Measurements from ENCODE around the gene DCTN1.

Gene DCTN1

GRCh38 chr2:74371421-74371820 is 8.7 kb downstream of the DCTN1 start:
- Histone ChIP-seq H3K4me3 (IDR thresholded peaks at IDR 0.05; ENCODE audit: insufficient read depth, low read depth, low read length) (no peak overlapping the region), H3K36me3 (ENCODE audit: insufficient read depth) (peaks cover 8% of the 10 kb centered on the region; the same call in 1 of the 2 replicates), H2AFZ (ENCODE audit: low read depth) (no peak overlapping the region), H3K9ac (no peak overlapping the region), H3K4me2 (no peak overlapping the region), H3K27ac (no peak overlapping the region), H3K27me3 (ENCODE audit: insufficient read depth, low read depth) (no peaks in the 10 kb centered on the region), H3K4me1 (ENCODE audit: low read depth, poor library complexity, severe bottlenecking) (no peaks in the 10 kb centered on the region), H4K20me1 (ENCODE audit: insufficient read depth) (no peaks in the 10 kb centered on the region), H3K79me2 (ENCODE audit: insufficient read depth, low read depth) (no peaks in the 10 kb centered on the region)
- TF ChIP-seq CTCF (conservative IDR thresholded peaks at IDR 0.05; ENCODE audit: low read depth, low read length): no peak

- Histone ChIP-seq H2AFZ (ENCODE audit: low read depth) (no peak overlapping the region), H3K79me2 (ENCODE audit: insufficient read depth, low read depth) (no peaks in the 10 kb centered on the region), H3K36me3 (ENCODE audit: insufficient read depth) (peaks cover 8% of the 10 kb centered on the region; the same call in 1 of the 2 replicates), H3K4me3 (IDR thresholded peaks at IDR 0.05; ENCODE audit: insufficient read depth, low read depth, low read length) (no peak overlapping the region), H3K4me2 (no peak overlapping the region), H3K9ac (no peak overlapping the region), H3K27ac (no peak overlapping the region), H3K4me1 (ENCODE audit: low read depth, poor library complexity, severe bottlenecking) (no peaks in the 10 kb centered on the region), H4K20me1 (ENCODE audit: insufficient read depth) (no peaks in the 10 kb centered on the region), H3K27me3 (ENCODE audit: insufficient read depth, low read depth) (no peaks in the 10 kb centered on the region)
- no peak for TF ChIP-seq CTCF (conservative IDR thresholded peaks at IDR 0.05; ENCODE audit: low read depth, low read length)
Measured at GRCh38 chr2:74369976-74370375, 10.1 kb downstream of the DCTN1 start.

GRCh38 chr2:74368499-74368898 is 11.6 kb downstream of the DCTN1 start:
- Histone ChIP-seq H3K9ac (no peak overlapping the region), H3K36me3 (ENCODE audit: insufficient read depth) (peaks cover 8% of the 10 kb centered on the region; the same call in 1 of the 2 replicates)

GRCh38 chr2:74367789-74368188 is 12.3 kb downstream of the DCTN1 start:
- no peaks in the 10 kb centered on the region for H3K4me1 ChIP-seq (ENCODE audit: low read depth, poor library complexity, severe bottlenecking)
- no peaks in the 10 kb centered on the region for H4K20me1 ChIP-seq (ENCODE audit: insufficient read depth)
- H3K4me2 ChIP-seq: no peak overlapping the region
- TF ChIP-seq CTCF (conservative IDR thresholded peaks at IDR 0.05; ENCODE audit: low read depth, low read length): no peak
- H3K79me2 ChIP-seq (ENCODE audit: insufficient read depth, low read depth): no peaks in the 10 kb centered on the region
- no peak overlapping the region for H3K4me3 ChIP-seq (IDR thresholded peaks at IDR 0.05; ENCODE audit: insufficient read depth, low read depth, low read length)
- no peak overlapping the region for H3K9ac ChIP-seq
- H2AFZ ChIP-seq (ENCODE audit: low read depth): no peak overlapping the region
- H3K36me3 ChIP-seq (ENCODE audit: insufficient read depth): peaks cover 8% of the 10 kb centered on the region; the same call in 1 of the 2 replicates
- H3K27me3 ChIP-seq (ENCODE audit: insufficient read depth, low read depth): no peaks in the 10 kb centered on the region
- no peak overlapping the region for H3K27ac ChIP-seq

More at GRCh38 chr2:74368499-74368898, 11.6 kb downstream of the DCTN1 start:
- Histone ChIP-seq H3K79me2 (ENCODE audit: insufficient read depth, low read depth) (no peaks in the 10 kb centered on the region), H3K4me2 (no peak overlapping the region), H2AFZ (ENCODE audit: low read depth) (no peak overlapping the region), H3K27me3 (ENCODE audit: insufficient read depth, low read depth) (no peaks in the 10 kb centered on the region), H3K4me3 (IDR thresholded peaks at IDR 0.05; ENCODE audit: insufficient read depth, low read depth, low read length) (no peak overlapping the region), H4K20me1 (ENCODE audit: insufficient read depth) (no peaks in the 10 kb centered on the region), H3K27ac (no peak overlapping the region), H3K4me1 (ENCODE audit: low read depth, poor library complexity, severe bottlenecking) (no peaks in the 10 kb centered on the region)
- TF ChIP-seq CTCF (conservative IDR thresholded peaks at IDR 0.05; ENCODE audit: low read depth, low read length): no peak
